NCI-H1417 (cell line): ENCODE data around the gene BMPR1A.
A peak's percentile ranks its signal among the peaks of the same experiment; 100 is the strongest.
"Not testable (repeated sequence)": the region's sequence is repeated elsewhere in the genome, so short reads cannot be mapped to it uniquely, and the experiment has no call there.

Experiments used
- DNase-seq, 3 experiments: peaks; one replicate each; lab custom pipeline; 2025; lab: John Stamatoyannopoulos, UW

Gene BMPR1A

DNA sequence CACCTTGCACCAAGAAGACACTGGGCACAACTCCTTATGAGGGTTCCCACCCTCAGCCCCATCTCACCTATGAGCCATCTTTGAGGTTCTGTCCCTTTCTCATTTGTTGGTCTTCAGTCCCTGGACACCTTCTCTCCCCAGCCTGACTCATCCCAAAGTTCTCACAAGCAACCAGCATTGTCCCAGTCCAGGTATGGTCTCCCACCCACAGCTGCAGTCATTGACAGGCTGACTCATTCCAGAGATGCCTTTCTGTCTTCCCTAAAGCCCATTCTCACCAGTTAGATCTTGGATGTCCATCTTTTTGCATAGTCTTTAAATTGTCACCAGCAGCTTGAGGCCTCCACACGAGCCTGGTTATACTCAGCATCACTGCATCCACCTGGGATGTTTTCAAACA, 26.7 kb upstream of the BMPR1A start:
- DNase-seq = no peak

DNA sequence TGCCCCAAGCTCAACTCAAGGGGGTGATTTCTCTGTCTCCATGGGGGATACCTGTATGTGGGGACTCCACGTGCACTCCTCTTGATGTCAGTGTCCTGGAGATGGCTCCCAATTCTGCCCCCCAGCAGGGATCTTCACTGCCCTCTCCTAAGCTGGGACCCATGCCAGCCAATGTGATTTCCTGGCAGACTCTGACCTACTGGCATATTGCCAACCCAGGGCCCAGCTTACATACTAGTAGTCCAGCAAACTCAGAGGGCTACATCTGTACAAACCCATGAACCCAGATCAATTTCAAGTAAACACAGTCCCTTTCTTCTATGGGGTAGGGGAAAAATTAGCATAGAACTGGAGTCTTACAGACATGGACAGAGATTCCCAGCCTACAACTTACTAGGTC, 26.2 kb upstream of the BMPR1A start:
- DNase-seq = peak in 1 of 3 experiments; percentile 8

DNA sequence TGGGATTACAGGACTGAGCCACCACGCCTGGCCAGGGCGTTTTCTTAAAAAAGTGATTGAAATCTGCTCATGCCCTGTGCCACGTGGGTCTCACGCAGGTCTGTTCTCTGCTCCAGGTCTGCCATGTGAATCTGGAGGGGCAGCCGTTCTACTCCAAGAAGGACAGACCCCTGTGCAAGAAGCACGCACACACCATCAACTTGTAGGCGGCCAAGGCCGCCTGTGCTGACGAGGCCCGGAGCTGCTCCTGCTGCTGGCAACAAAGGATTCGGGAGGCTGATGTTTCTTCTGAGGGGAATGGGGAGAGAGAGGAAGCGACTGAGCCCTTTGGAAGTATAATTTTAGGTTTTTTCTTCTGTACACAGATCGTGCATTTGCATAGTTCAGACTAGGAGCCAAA, 23.6 kb upstream of the BMPR1A start:
- DNase-seq = no peak

DNA sequence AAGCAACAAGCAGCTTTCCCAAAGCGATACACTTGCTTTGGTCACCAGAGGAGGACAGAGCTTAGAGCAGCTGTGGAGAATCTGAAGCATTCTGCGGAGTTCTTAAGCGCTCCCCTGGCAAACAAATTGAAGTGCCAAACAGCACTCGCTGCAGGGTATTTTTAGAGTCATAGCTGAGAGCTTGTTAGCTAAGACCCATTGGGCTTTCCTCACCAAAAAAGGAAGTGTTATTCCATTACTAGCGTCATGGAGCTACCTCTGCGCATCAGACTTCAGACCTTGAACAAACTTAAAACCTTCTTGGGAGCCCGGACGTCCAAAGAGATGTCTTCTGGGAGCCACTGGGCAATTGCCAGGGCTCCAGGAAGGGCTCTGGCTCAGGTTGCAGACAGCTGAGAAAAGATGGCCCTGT, 23.2 kb upstream of the BMPR1A start:
- DNase-seq = peak in 1 of 3 experiments; percentile 37

DNA sequence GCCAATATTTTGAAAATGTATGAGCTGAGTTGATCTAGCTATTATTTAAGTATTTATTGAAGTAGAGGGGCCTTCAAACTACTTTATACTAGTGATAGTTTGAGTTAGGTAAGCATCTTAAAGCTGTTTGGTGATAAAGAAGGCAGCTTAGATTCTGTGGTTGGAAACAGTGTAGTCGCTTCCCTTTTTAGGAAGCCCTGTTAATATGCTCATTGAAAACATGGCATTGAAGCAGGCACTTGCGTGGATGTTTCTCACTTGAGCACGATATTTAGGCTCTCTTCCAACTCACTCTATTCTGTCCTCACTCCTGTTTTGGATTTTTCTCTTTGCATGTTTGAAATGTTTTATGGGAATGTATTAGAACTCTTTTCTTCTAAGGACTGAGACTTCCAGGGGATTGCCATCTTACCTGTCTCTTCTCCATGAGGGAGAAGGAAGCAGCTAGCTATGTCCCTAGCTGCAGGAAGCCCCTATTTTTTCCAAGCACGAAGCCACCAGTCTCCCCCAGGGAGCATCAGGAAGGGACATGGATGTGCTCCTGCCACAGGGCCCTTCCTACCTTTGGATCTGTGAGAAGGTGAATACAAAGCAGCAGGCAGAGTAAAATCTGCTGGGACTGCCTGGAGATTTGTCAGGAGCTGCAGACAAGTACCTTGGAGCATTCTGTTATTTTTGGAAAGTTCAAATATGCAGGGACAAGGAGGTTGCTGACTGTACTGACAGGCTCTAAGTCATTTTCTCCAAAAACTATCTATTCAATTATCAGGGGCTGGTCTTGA, 22.0 kb upstream of the BMPR1A start:
- no peak for DNase-seq

DNA sequence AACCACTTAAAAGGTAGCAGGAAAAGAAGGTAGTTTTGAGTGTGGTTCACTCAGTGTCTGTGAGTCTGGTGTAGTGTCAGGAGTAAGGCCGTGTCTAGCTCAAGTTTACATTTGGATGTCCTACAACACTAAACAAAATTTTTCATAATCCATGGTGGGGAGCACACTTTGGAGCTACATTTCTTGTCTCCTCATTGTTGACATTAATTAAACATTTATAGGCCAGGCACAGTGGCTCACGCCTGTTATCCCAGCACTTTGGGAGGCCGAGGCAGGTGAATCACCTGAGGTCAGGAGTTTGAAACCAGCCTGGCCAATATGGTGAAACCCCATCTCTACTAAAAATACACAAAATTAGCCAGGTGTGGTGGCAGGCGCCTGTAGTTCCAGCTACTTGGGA, 21.1 kb upstream of the BMPR1A start:
- not testable (repeated sequence) for DNase-seq

DNA sequence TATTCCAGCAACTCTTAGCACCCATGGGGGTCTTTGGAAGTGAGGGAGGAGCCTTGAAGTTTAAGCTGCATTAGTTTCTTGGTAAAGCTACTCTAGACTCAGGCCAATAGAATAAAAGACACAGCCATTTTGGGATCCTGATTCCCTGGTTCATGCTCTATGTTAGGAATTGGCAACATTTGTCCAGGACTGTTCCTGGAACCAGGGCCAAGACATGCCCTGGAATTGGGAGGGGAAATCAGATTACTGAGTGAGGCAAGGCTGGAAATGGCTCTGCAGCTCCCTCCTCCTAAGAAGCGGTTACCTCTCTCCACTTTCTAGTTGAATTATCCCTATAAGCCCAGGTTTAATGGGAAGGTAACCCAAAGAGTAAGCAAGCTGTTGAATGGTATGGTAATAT, 14.2 kb upstream of the BMPR1A start:
- DNase-seq = no peak

DNA sequence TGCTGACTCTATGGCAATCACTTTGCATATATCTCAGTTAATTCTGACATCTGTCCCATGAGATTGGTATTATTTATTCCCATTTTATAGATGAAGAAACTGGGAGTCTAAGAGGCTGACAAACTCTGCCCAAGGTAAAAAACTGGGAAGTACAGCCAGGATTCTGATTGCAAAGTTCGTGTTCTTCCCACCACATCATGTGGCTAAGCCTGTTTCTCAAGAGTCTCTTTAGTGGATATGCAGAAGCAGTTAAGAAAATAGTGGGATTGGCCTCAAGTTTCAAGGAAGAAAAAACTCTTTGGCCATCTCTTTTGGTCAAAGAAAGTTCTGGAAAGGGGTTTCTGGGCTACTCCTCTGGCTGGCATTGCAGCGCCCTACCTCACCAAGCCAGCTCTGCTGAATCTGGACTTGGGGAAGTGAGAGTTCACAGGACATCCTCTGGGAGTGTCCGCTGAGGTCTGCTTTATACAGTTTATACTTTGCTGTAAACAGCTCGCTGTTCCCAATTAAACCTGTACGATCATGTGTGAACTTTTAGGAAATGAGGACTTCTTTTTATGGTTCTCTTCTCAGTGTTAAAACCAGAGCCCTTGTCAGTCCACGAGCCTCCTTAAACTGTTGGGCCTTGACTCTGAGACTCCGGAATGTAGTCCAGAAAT, 12.2 kb upstream of the BMPR1A start:
- no peak for DNase-seq

DNA sequence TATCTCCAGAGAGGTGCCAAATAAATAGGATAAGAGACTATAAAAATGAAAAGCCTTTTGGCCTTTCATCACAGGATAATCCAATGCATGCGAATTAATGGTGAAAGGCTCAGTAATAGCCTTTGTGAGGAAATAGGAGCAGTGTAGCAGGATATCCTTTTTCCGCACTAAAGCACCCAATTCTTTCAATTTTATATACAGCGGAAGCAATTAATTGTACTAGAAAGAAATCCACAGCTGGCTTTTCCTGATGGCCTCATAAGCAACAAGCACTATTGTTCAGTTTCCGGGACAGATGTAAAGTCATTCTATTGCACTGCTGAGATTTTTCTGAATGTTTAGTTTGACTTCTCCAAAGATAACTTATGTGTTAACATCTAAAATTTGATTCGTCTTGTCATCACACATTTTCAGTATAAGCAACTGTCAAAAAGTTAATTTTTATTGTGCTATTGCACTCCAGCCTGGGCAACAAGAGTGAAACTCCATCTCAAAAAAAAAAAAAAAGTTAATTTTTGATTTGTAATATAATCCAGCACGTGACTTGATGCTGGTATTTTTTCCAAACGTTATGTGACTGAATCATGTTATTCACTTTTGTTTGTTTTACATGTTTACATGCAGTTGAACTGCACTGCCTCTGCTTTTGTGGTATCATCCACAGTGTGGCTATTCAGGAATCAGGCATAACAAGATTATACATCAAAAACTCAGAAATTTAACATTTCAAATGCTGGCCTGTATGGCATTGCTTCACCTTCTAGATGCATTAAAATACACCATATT, 8.4 kb upstream of the BMPR1A start:
- peak in 1 of 3 experiments; percentile 18 for DNase-seq

DNA sequence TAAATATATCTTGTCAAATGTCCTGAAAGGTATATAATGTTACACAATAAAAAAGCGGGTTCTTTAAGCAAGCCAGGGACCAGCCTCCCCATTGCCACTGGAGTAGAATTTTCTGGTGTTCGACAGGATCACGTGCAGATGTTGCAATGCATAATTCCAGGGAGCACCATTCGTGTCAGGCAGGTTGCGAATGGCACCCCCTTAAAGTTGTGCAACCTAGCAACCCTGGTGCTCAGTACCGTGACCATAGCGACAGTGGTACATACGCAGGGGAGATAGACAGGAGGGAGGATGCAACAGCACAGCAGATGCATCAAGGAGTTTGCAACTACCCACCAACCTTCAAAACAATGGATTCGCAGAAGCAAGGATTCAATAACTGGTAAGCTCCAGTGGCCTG, 6.6 kb upstream of the BMPR1A start:
- no peak for DNase-seq

DNA sequence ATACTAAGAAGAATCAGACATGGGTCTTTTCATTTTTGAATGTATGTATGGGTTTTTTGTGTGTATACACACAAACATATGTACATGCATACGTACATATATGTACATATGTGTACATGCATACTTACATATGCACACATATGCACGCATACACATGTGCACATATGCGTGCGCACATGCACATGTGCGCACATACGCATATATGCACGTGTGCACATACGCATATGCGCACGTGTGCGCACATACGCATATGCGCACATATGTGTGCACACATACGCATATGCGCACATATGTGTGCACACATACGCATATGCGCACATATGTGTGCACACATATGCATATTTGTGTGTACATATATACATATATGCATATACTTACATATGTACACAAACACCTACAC, 4.9 kb upstream of the BMPR1A start:
- no peak for DNase-seq

DNA sequence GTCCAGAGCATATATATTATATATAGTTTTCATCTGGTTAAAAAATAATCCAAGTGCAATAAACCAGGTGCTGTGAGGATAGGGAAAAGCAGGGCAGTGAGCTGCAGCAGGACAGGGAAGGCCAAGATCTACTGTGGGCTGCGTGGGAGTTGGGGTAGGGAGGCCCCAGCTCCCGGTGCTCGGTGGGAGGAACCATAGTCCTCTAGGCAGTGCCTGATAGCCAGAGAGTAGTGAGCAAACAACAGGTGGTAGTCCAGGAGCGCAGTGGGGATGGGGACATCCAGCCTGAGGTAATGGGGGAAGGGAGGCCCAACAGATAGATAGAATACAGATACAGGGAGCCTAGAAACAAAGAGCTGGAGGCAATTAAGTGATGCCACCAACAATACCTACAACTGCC, 4.1 kb upstream of the BMPR1A start:
- peak in 2 of 3 experiments; percentile 13 to 49 for DNase-seq

DNA sequence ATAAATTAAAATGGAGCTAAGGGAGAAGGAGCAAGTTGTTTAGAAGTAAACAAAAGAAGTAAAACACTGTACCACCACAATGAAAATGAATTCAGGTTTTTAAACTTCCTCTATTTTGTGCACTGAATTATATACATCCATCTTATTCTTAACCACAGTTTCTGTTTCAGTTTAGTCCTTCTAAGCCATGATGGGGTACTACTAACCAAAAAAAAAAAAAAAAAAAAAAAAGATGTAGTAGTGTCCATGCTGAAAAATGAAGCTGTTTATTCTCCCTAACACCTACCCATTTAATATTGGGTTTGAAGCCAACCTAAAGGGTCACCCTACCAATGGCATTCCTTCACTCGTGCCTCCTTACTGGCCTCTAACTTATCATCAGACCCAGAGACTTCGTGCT, 3.4 kb upstream of the BMPR1A start:
- DNase-seq = no peak

DNA sequence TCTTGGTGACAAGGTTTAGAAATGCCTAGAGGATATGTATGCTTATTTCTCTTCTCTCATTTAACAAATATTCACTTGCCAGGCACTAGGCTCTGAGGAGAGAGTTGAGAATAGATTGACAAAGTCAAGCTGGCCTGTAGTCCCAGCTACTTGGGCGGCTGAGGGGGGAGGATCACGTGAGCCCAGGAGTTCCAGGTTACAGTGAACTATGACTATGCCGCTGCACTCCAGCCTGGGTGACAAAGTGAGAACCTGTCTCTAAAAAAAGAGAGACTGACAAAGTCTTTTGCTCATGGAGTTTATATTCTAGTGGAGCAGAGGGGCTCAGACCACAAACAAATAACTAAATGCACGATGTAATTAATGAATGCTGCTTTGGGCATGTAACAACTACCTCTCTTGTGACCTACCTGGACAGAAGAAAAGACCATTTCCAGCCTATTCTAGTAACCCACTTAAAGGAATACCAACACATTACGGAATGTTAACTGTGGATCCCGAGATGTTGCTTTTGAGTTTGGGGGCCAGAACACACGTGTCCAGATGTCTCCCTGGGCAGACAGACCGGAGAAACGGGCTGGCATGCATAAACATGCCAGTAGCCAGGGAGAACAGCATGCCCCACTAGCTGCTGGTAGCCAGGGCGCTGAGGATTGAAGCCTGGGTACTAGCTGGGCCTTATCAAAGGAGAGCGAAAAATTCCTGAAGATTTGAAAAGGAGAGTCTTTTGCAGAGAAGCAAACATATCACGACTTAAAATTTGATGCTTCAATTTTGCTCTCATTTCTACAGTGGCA, 2.6 kb upstream of the BMPR1A start:
- DNase-seq = no peak

DNA sequence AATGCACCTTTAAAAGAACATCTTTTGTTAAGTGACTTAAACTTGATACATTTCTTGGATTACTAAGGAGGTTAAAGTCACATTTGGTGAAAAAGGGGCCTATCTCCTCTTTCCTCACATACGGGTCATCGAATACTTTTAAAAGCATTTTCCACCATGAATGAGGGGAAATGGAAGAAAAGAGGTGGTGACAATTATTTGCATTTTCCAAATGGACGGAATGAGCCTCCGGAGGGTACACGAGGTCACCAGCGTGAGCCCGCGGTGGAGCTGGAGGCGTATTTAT, 1.0 kb upstream of the BMPR1A start:
- DNase-seq = no peak

DNA sequence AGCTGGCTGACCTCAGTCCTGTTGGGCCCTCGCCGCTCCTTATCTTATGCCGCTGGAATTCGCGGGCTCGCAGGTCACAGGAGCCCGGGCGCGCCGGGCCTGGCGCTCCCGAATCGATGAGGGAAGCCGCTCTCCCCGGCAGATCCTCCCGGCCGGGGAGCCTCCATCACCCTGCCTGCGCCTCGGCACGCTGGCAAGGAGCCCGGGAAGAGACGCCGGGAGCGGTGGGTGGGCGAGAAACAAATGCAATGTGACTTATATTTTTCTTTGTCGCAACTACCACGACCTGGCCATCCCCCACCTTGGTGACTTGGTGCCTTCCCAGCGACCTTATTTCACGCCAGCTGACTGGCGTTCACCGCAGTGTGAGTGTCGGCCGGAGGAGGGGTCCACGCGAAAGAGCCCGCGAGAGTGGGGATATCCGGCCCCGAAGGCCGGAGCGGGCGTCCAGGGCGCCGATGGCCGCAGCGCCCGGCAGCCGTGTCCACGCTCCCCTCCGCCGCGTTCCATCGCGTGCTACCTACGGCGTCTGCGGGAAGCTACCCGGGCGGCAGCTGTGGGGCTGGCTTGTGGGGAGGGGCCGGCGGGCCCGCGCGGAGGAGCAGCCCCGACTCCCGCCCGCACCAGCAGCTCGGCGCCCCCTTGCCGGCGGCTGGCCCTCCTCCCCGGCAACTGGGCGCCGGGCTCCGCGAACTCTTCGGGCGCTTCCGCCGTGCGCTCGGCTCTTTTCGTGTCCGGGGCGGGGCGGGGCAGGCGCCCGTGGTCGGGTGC, 494 bp upstream of the BMPR1A start:
- DNase-seq = peak; percentile 89 to 92 (median 91)

DNA sequence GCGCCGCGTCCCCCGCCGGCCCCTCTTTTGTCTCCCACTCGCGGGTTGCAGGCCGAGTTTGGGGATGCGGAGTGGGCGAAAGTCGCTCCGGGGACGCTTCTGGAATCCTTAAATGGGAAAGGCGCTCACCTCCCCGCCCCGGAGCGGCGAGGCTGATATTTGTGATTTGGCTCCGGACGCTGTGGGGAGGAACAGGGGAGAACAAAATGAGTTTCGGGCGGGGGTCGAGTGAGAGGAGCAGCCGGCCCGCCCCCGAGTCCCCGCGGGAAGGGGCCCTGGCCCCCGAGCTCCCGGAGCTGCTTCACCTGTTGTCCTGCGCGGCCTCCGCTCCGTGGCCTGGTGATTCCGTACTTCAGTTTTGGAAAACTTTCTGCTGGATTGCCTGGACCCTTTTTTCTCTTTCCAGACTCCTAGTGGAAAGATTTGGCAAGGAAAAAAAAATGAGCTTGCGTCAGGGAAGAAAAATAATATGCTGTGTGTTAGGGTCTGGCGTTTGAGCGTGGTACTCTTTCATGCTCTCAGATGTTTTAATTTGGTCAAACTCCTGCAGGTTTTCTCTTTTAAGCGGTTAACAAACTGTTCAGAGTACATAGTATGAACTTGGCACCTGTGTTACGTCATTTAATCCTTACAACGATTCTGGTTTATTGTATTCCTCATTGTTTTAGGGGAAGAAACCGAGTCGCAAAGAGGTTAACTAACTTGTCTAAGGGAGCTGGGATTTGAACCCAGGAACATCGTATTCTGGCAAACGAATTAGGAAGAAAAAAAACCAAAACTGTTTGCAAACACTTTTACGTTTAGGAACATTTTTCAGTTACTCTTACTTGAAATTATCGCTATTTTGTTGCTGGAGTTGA, 924 bp downstream of the BMPR1A start:
- peak; percentile 4 to 62 (median 60) for DNase-seq

DNA sequence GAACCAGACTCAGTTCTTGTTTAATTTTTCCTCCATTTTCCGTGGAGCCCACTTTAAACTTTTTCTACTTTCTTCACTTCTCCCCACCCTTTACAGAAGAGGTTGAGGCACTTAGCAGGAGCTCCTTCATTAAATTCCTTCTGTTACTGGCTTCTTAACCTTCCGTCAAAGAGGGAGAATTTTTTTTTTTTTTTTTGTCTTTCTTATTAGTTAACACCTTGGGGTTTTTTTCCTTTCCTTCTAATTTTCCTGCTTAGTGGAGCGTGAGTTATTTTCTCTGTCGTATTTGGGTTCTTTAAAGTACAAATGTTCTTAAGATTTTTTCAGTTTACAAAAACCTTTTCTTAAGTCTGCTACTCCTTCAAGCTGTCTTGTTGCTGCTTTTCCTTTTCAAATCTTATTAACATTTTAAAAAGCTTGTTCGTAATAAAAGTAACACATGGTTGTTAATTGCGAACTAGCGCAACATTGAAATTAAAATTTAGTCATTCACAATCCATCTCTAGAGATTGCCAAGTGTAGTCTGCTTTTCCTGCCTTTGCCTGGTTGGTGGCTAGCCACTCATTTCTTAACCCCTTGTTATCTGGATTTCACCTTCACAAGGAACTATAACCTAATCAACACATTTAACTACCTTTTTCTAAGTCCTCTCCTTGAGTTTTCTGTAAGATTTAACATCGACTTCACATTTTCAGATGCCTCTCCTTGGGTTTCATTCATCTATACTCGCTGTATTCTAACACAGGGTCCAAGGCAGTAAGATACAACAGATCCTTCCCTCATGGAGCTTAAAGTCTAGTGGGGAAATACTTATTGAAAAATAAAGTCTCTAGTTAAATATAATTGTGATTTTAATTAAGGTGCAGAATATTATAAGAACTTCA, 2.0 kb downstream of the BMPR1A start:
- DNase-seq = peak in 1 of 3 experiments; percentile 2

DNA sequence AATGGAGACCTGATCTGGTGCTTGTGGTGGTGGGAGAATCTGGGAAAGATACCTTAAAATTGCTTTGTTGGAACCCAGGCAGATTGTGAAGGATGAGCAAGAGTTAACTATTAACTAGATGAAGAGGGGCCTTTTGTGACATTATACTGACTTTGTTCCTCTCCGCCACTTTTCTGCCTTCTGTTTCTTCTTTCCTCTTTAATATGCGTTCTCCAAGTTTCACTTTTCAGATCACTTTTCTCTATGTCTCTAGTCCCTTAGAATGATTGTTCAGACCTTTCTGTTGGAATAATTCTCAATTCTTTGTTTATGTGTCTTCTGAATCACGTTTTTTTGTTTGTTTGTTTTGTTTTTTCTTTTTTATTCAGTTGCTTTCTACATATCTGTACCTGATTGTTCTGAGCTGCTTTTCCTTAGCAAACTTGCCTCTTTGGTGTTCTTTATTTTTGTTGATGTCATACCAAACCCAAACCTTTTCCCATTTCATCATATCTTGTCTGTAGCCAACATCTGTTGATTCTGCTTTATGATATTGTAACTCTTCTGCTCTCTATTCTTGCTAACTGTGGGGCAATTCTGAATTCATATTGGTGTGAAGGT, 2.8 kb downstream of the BMPR1A start:
- DNase-seq = no peak
